BJ (cell line): ENCODE data around the gene RPL39. TPM values are rescaled to one million over a fixed set of nuclear protein-coding genes. Genes with fewer than 3 reads are reported as not detected.
A peak's percentile ranks its signal among the peaks of the same experiment; 100 is the strongest.

Source experiments
- CTCF ChIA-PET: fragments of 350-600 bp; formaldehyde crosslinking; extraction: SDS; loops from one replicate; lab custom pipeline; 2021; ENCODE audit warnings: antibody characterized with exemption, inconsistent platforms; lab: Yijun Ruan, JAX
- POLR2A ChIA-PET: fragments of 300-600 bp; sonication (Branson Sonifier 250); formaldehyde crosslinking; extraction: SDS; loops from one replicate; lab custom pipeline; 2021; ENCODE audit warnings: antibody characterized with exemption; lab: Charles Lee
- DNase-seq: peaks from one replicate; pipeline ENCODE4 v3.0.0-alpha.2; 2011; ENCODE audit warnings: low read depth
- H3K27me3 ChIP-seq: 2 replicates; pipeline ENCODE4 v1.6.0; 2011; ENCODE audit warnings: low read length; ENCODE audit not compliant: control insufficient read depth, insufficient read depth
- H3K36me3 ChIP-seq: 2 replicates; pipeline ENCODE4 v1.5.1; 2011; ENCODE audit warnings: low read length; ENCODE audit not compliant: control insufficient read depth, insufficient read depth
- H3K4me3 ChIP-seq: 2 replicates; pipeline ENCODE4 v1.5.1; 2011; ENCODE audit warnings: low read depth, mild to moderate bottlenecking, control low read depth, low read length
- polyA plus RNA-seq: library from polyadenylated mRNA; depleted of rRNA; stranded (reverse); fragments of >200 nt; gene quantifications from 2 replicates; pipeline ENCODE4 v1.2.3, GENCODE V29; 2011
- TF ChIP-seq, protein P1 (sequence below): IDR thresholded peaks from 2 replicates; pipeline ENCODE4 v1.5.1; 2011; ENCODE audit warnings: low read depth, mild to moderate bottlenecking, control low read depth, inconsistent platforms, low read length, moderate library complexity; ENCODE audit not compliant: insufficient read depth

The RPL39 gene
- polyA plus RNA-seq, 1 experiment: 935 TPM

- POLR2A ChIA-PET: interaction anchor here (0.7 to 0.9 kb wide), 3 partner anchors 8 to 157 kb away, joined by 3 to 6 read pairs (median 5); partner anchors contain the start of gene RPL39
- CTCF ChIA-PET: interaction anchor here (0.6 to 1.9 kb wide), 9 partner anchors 9 to 246 kb away, joined by 3 to 7 read pairs (median 4); partner anchors contain the start of gene SEPTIN6
- no peaks in the 10 kb centered on the region for H3K27me3 ChIP-seq
- peak within 1 kb of the TSS; percentile 47 for H3K4me3 ChIP-seq
- DNase-seq: no peak
- TF ChIP-seq, protein P1, sequence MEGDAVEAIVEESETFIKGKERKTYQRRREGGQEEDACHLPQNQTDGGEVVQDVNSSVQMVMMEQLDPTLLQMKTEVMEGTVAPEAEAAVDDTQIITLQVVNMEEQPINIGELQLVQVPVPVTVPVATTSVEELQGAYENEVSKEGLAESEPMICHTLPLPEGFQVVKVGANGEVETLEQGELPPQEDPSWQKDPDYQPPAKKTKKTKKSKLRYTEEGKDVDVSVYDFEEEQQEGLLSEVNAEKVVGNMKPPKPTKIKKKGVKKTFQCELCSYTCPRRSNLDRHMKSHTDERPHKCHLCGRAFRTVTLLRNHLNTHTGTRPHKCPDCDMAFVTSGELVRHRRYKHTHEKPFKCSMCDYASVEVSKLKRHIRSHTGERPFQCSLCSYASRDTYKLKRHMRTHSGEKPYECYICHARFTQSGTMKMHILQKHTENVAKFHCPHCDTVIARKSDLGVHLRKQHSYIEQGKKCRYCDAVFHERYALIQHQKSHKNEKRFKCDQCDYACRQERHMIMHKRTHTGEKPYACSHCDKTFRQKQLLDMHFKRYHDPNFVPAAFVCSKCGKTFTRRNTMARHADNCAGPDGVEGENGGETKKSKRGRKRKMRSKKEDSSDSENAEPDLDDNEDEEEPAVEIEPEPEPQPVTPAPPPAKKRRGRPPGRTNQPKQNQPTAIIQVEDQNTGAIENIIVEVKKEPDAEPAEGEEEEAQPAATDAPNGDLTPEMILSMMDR: no peak
- no peaks in the 10 kb centered on the region for H3K36me3 ChIP-seq
Observed at GRCh38 chrX:119757979-119758730, 33.3 kb downstream of the RPL39 start, which contains the start of gene SOWAHD. Gene SOWAHD, plus strand, starts transcription at chrX:119758588. Its CDS starts 80 bp downstream, at chrX:119758668.

DNA sequence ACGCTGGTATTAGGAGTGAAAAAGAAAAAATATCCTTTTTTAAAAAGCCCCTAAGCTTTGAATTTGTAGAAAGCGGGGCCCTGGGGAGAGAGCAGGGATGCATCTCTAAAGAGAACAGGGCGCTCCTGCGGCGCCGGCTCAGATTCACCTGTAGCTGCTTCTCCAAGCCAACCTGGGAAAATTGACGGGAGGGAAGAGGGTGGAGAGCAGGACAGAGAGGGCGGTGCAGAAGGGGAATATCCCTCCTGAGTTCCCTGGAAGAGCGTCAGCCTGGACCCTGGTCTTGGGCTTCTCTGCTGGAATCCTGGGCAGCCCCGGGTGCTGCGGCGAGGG lies 33.8 kb downstream of the RPL39 start:
- Histone ChIP-seq H3K27me3 (no peaks in the 10 kb centered on the region), H3K36me3 (no peaks in the 10 kb centered on the region), H3K4me3 (peak overlapping the region; percentile 47)
- no peak for DNase-seq
- TF ChIP-seq, protein P1: no peak
- CTCF ChIA-PET: interaction anchor here (1.1 to 1.9 kb wide), 6 partner anchors 9 to 245 kb away, joined by 3 to 7 read pairs (median 5); no protein-coding TSS in a partner anchor
- POLR2A ChIA-PET: no interaction called here

DNA sequence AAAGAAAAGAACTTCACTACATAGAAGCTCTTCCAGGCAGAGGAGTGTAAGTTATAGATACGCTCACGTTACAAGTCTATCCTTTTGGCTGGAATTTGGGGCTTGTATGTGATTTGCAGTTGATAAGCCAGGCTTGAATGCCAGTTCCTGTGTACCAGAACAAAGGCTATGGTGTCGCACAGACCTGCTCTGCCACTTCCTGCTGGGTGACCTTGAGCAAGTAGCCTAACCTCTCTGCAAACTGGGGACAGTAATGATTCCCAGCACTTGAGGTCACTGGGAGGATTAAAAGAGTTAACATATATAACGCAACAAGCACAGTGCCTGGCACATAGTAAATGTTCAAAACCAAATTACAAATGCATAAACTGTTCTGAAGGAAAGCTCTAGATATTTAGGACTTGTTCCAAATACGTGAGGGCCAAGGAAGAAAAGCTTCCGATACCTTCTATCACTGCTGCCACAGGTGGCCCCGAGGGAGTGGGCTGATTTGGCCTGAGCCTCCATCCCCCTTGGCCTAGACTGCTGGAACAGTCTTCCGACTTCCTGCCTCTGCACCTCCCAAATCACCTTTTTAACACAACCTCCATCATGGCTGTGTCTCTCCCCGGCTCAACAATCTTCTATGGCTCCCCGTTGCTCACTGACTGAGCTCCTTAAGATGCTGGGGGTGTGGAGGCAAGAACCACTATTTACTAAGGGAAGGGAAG lies 34.3 kb downstream of the RPL39 start:
- POLR2A ChIA-PET: no interaction called here
- TF ChIP-seq, protein P1: no peak
- H3K4me3 ChIP-seq: no peak overlapping the region
- no peaks in the 10 kb centered on the region for H3K27me3 ChIP-seq
- no peak for DNase-seq
- H3K36me3 ChIP-seq: no peaks in the 10 kb centered on the region
- CTCF ChIA-PET: interaction anchor here (1.0 to 1.8 kb wide), 5 partner anchors 13 to 245 kb away, joined by 3 to 5 read pairs (median 4); no protein-coding TSS in a partner anchor

- ChIA-PET CTCF (interaction anchor here (1.0 to 1.1 kb wide), 2 partner anchors 12 to 240 kb away, joined by 3 to 5 read pairs; no protein-coding TSS in a partner anchor), POLR2A (no interaction called here)
- H3K27me3 ChIP-seq: no peaks in the 10 kb centered on the region
- H3K36me3 ChIP-seq: no peaks in the 10 kb centered on the region
- TF ChIP-seq, protein P1: no peak
- DNase-seq: no peak
- H3K4me3 ChIP-seq: no peak overlapping the region
Observed at GRCh38 chrX:119755981-119756533, 35.4 kb downstream of the RPL39 start.
